Measurements from ENCODE around the gene JUP.

The JUP gene

GRCh38 chr17:41773190-41773588, 13.3 kb downstream of the JUP start:
- H3F3A ChIP-seq (ENCODE audit: insufficient read depth, low read length), result no peaks in the 10 kb centered on the region
- H3K4me1 ChIP-seq (ENCODE audit: low read length), result no peaks in the 10 kb centered on the region
- H4K20me1 ChIP-seq (ENCODE audit: insufficient read depth, low read length), result no peaks in the 10 kb centered on the region
- H3K79me2 ChIP-seq (ENCODE audit: low read length), result no peaks in the 10 kb centered on the region
- H3K4me2 ChIP-seq (ENCODE audit: low read depth, low read length), result no peak overlapping the region
- H3K9me3 ChIP-seq (replicated peaks; ENCODE audit: insufficient read depth, low read length), result no peaks in the 10 kb centered on the region
- TF ChIP-seq CTCF (IDR thresholded peaks at IDR 0.05; ENCODE audit: low read length), result no peak
- TF ChIP-seq EZH2phosphoT487 (IDR thresholded peaks at IDR 0.05; ENCODE audit: low read length), result no peak
- TF ChIP-seq EZH2 (optimal IDR thresholded peaks at IDR 0.05; ENCODE audit: low read depth, low read length), result no peak
- H3K9ac ChIP-seq (ENCODE audit: low read length), result no peak overlapping the region
- no peak overlapping the region for H3K27ac ChIP-seq (ENCODE audit: low read length)
- DNase-seq, result no peak
- no peaks in the 10 kb centered on the region for H3K36me3 ChIP-seq (replicated peaks; ENCODE audit: insufficient read depth, low read length)
- no peaks in the 10 kb centered on the region for H3K27me3 ChIP-seq (replicated peaks; ENCODE audit: insufficient read depth, low read length)
- no peak overlapping the region for H2AFZ ChIP-seq (ENCODE audit: low read length)
- H3K4me3 ChIP-seq (ENCODE audit: low read length), result no peak overlapping the region
- no peaks in the 10 kb centered on the region for H3K9me2 ChIP-seq (replicated peaks; ENCODE audit: insufficient read depth, low read length)

GRCh38 chr17:41772586-41773189, 13.8 kb downstream of the JUP start:
- H3K9me2 ChIP-seq (replicated peaks; ENCODE audit: insufficient read depth, low read length), result no peaks in the 10 kb centered on the region
- no peak overlapping the region for H3K27ac ChIP-seq (ENCODE audit: low read length)
- H3K4me1 ChIP-seq (ENCODE audit: low read length), result no peaks in the 10 kb centered on the region
- no peaks in the 10 kb centered on the region for H3F3A ChIP-seq (ENCODE audit: insufficient read depth, low read length)
- H4K20me1 ChIP-seq (ENCODE audit: insufficient read depth, low read length), result no peaks in the 10 kb centered on the region
- no peak overlapping the region for H2AFZ ChIP-seq (ENCODE audit: low read length)
- no peak overlapping the region for H3K4me3 ChIP-seq (ENCODE audit: low read length)
- no peak overlapping the region for H3K9ac ChIP-seq (ENCODE audit: low read length)
- no peaks in the 10 kb centered on the region for H3K27me3 ChIP-seq (replicated peaks; ENCODE audit: insufficient read depth, low read length)
- no peak overlapping the region for H3K4me2 ChIP-seq (ENCODE audit: low read depth, low read length)
- H3K9me3 ChIP-seq (replicated peaks; ENCODE audit: insufficient read depth, low read length), result no peaks in the 10 kb centered on the region
- no peak for DNase-seq
- H3K79me2 ChIP-seq (ENCODE audit: low read length), result no peaks in the 10 kb centered on the region
- TF ChIP-seq EZH2phosphoT487 (IDR thresholded peaks at IDR 0.05; ENCODE audit: low read length) (no peak), CTCF (IDR thresholded peaks at IDR 0.05; ENCODE audit: low read length) (no peak), EZH2 (optimal IDR thresholded peaks at IDR 0.05; ENCODE audit: low read depth, low read length) (no peak)
- H3K36me3 ChIP-seq (replicated peaks; ENCODE audit: insufficient read depth, low read length), result no peaks in the 10 kb centered on the region

GRCh38 chr17:41772218-41772585, 14.3 kb downstream of the JUP start:
- Histone ChIP-seq H3K9me2 (replicated peaks; ENCODE audit: insufficient read depth, low read length) (no peaks in the 10 kb centered on the region), H2AFZ (ENCODE audit: low read length) (no peak overlapping the region), H3K9me3 (replicated peaks; ENCODE audit: insufficient read depth, low read length) (no peaks in the 10 kb centered on the region), H3K4me1 (ENCODE audit: low read length) (no peaks in the 10 kb centered on the region), H3K9ac (ENCODE audit: low read length) (no peak overlapping the region), H3K79me2 (ENCODE audit: low read length) (no peaks in the 10 kb centered on the region), H3K4me2 (ENCODE audit: low read depth, low read length) (no peak overlapping the region), H3K36me3 (replicated peaks; ENCODE audit: insufficient read depth, low read length) (no peaks in the 10 kb centered on the region), H3K27ac (ENCODE audit: low read length) (no peak overlapping the region), H3K27me3 (replicated peaks; ENCODE audit: insufficient read depth, low read length) (no peaks in the 10 kb centered on the region), H4K20me1 (ENCODE audit: insufficient read depth, low read length) (no peaks in the 10 kb centered on the region), H3K4me3 (ENCODE audit: low read length) (no peak overlapping the region), H3F3A (ENCODE audit: insufficient read depth, low read length) (no peaks in the 10 kb centered on the region)
- no peak for DNase-seq
- TF ChIP-seq EZH2phosphoT487 (IDR thresholded peaks at IDR 0.05; ENCODE audit: low read length), result no peak
- TF ChIP-seq CTCF (IDR thresholded peaks at IDR 0.05; ENCODE audit: low read length), result no peak
- TF ChIP-seq EZH2 (optimal IDR thresholded peaks at IDR 0.05; ENCODE audit: low read depth, low read length), result no peak
